HG02938 (cell line): ENCODE measurements around the gene FTSJ3.
"Not testable (repeated sequence)": the region's sequence is repeated elsewhere in the genome, so short reads cannot be mapped to it uniquely, and the experiment has no call there.

Experiments
- ATAC-seq: cut with Tn5 transposase; IDR thresholded peaks from one replicate; pipeline ENCODE4 v1.9.1; 2021; ENCODE audit warnings: mild to moderate bottlenecking, moderate library complexity; ENCODE audit not compliant: unreplicated experiment

FTSJ3 gene

DNA sequence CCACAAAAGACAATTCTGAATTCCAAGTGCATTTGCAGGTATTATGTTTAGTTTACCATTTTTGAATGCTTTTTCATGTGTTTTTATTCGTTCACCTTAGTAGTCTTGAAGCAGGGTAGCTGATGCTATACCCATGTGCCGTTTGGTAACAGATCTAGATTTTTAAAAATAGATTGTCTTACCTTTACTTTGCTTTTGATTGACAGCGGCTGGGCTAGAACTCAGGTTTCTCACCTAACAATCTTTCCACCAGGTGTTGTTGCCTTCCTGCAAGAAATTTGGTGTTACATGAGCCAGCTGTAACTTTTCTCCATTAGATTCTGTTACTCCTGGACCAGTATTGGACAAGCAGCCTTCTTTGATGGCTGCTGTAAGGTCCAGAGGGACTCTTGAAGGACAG is 1.5 kb upstream of the FTSJ3 start:
- ATAC-seq = no peak

- ATAC-seq = no peak
Measured at GRCh38 chr17:63827801-63828221, 348 bp upstream of the FTSJ3 start.

GRCh38 chr17:63826468-63827001 is 928 bp downstream of the FTSJ3 start:
- ATAC-seq = peak; percentile 6

DNA sequence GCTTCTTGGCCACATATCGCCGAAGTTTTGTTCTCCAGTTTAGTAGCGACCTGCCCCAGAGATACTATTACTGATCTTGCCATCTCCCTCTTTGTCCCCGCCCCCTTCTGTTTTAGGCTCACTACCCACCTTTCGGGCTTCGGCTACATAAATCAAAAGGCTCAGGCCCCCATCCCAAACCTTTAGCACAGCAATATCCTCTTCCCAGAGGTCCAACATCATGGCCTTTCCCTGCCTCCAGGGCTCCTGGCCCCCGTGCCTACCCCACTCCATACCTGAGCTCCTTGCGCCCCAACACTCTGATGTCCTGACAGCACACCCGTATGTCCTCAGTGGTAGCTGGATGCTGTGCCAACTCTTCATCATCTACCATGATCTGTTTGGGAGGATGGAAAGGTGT is 3.1 kb downstream of the FTSJ3 start:
- no peak for ATAC-seq

DNA sequence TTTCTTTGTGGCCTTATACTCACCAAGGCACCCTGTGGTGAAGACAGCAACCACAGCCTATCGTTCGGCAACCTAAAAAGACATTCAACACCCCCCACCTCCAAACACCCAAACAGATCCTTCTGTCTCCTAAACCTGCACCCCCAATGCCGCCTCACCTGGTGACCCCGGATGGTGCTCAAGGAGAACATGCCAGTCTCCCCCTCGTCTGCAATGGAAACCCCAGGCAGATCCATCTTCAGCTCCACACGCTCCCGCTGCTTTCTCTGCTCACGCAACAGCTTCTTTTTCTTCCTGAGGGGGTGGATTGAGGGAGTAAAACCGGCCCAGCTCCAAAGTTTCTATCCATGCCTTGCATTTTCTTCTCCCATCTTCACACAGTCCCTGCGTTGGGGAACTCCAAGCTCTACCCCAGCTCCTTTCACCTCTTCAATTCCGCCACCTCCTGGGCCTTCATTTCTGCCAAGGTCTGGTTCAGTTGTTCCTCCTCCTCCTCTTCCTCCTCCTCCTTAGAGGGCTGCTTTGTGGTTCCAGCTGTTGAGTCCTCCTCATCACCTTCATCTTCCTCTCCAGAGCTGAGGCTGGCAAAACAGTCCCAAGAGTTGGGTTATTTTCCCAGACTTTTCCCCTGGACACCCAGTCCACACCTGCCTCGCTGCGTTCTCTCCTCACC is 3.7 kb downstream of the FTSJ3 start:
- no peak for ATAC-seq

- ATAC-seq = no peak
Measured at GRCh38 chr17:63822537-63822936, 4.9 kb downstream of the FTSJ3 start.

DNA sequence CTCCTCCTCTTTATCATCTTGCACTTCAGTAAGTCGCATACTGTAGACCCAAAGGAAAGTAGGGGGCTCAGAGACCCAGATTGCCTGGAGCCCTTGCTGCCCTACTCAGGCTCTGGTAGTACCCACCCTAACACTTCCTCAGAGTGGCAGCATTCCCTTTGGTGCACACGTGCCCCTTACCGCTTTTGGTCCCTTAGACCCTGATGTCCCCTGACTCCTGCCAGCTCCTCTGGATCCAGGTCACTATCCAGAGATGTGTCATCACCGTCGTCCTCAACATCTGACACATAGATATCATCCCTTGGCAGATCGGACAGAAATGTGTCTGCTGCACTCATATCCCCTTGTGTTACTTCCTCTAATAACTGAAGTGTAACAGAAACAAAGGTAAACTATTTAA is 5.7 kb downstream of the FTSJ3 start:
- ATAC-seq = no peak

- ATAC-seq = no peak
Measured at GRCh38 chr17:63820963-63821561, 6.4 kb downstream of the FTSJ3 start.

DNA sequence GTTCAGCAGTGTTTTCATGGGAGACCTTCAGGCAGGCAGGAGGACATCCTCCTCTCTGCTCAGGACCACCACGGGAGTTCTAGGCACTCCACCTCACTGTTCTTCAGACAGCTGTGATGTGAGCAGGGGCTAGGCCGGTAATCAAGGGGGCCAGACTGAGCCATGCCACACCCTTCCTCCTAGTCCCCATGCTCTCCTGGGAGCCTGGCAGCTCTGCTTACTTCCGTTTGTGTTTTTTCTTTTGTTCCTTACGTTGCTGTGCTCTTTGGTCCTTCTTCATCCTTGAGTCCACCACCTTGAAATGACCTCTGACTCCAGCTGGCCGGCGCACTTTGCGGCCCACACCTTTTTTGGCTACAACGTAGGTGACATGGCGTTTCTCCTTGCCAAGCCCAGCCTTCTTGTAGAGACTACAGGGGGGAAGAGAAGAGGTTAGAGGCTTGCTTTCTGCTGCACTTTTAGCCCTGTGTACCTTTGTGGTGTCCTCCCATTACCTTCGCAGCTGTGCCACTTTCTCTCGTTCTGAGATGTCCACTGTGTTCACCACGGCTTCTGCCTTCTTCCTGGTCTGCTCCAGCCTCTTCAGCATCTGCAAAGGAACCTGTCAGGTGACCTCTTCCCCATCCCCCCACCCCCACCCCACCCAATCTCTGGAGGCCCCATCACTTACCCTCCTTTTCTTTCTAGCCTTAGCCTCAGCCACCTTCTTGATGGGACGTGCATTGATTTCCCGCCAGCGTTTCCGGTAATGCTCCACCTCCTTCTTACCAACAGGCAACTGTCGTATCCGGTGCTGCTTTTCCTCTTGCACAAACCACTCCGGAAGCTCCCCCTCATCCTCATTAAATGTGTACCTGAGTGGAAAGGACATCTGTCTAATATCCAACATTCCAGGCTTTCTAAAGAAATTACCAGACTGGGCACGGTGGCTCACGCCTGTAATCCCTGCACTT is 7.6 kb downstream of the FTSJ3 start:
- no peak for ATAC-seq

DNA sequence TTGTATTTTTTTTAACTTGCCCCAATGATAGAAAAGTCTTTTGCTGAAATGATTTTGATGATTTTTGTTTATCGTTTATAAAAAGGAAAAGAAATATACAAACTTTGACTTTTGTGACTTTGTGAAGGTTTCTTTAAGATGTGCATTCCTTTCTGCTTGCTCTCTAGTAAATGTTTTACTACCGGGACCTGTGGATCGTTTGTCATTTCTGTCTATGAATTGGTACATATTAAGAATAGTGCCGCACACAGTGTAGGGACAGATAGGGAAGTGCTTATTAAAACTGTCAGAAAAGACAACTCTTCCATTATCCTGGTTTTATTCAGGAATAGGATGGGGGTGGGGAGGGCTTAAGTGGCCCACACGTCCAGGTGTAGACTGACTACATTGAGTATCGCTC is 8.3 kb downstream of the FTSJ3 start:
- ATAC-seq = no peak

GRCh38 chr17:63817736-63818385 is 9.6 kb downstream of the FTSJ3 start:
- no peak for ATAC-seq

GRCh38 chr17:63816669-63817068 is 10.8 kb downstream of the FTSJ3 start:
- no peak for ATAC-seq

GRCh38 chr17:63816123-63816522 is 11.3 kb downstream of the FTSJ3 start:
- no peak for ATAC-seq

DNA sequence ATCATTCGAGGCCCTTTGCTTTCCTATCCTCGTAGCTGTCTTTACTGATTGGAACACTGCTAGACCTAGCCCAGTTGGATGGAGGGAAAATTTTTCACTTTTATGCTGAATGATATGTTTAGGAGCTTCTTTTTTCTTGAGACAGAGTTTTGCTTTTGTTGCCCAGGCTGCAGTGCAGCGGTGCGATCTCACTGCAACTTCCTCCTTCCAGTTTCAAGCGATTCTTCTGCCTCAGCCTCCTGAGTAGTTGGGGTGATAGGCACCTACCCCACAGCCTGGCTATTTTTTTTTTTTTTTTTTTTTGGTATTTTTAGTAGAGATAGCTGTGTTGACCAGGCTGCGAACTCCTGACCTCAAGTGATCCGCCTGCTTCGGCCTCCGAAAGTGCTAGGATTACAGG is 17.5 kb downstream of the FTSJ3 start:
- ATAC-seq = no peak

DNA sequence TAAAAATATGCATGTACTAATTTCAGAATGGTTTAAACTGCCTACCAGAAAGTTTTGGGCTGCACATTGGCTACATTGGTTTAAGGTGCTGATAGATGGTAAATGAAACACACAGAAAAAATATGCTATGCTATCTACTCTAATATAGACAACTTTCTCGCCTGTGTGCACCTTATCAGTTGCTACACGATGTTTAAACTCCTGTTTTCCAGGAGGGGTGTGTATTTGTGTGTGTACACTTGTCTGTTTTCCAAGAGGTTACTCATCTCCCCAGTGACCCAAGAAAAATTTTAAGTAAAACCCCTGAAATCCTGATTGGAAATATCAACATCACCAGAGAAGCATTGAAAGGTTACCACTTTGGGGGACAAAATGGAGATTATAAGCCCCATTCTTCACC is 21.9 kb downstream of the FTSJ3 start:
- ATAC-seq = no peak

GRCh38 chr17:63804328-63804727 is 23.1 kb downstream of the FTSJ3 start:
- ATAC-seq = no peak

DNA sequence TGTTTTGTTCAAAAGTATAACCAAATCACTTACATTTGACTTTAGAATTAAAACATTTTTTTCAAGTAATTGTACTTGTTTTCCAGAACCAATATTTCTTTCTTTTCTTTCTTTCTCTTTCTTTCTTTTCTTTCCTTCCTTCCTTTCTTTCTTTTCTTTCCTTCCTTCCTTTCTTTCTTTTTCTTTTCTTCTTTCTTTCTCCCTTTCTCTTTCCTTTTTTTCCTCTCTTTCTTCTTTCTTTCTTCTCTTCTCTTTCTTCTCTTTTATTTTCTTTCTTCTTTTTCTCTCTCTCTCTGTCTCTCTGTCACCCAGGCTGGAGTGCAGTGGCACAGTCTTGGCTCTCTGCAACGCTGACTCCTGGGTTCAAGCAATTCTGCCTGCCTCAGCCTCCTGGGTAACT is 26.7 kb downstream of the FTSJ3 start:
- ATAC-seq = no peak

DNA sequence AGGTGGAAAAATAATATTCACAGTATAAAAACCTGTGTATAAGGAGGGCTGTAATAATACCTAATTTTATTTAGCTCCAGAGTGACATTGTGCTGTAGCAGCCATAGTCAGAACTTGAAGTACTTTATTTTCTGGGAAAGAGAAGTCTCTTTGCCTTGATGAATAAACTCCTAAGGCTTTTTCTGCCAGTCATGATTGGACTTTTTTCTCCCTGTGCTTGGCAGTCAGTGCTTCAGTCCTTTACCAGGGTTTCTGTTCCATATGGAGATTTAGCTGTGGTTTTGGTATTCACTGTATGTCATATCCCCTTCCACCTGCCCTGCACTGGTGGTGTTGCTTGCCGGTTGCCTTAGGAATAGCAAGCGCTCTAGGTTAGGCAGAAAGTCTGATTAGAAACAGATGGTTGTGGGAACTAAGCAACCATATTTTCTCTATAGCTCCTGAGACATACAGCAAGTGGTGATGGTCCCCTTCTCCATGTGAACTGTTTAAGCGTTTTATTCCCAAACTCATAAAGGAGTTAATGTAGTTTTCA is 28.8 kb downstream of the FTSJ3 start:
- ATAC-seq = no peak

- ATAC-seq = not testable (repeated sequence)
Measured at GRCh38 chr17:63796375-63796774, 31.1 kb downstream of the FTSJ3 start.

DNA sequence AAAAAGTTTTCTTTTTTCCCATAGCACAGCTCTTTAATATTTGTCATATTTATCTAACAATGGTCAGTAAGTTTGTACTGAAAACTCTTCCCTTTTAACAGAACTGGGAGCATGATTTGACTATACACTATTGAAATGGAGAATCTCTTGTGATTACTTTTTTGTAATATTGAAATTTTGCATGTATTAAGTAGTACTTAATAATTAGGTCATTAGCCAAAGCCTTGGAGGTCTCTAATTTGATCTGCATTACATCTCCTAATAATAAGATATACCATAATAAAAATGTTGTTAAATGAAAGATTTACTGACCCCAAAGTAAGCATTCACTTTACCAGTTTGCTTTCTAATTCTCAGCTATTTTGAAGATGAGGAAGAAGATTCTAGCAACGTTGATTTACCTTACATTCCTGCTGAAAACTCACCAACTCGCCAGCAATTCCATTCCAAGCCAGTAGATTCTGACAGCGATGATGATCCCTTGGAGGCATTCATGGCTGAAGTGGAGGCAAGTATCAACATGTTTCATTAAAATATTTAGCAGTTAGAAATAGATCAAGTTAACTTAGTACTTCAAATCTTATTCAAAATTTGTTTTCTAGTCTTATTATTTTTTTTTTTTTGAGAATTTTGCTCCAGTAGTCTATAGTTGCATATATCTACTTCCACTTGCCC is 35.3 kb downstream of the FTSJ3 start:
- ATAC-seq = no peak
